ENCODE results near the gene RLF.

DNA sequence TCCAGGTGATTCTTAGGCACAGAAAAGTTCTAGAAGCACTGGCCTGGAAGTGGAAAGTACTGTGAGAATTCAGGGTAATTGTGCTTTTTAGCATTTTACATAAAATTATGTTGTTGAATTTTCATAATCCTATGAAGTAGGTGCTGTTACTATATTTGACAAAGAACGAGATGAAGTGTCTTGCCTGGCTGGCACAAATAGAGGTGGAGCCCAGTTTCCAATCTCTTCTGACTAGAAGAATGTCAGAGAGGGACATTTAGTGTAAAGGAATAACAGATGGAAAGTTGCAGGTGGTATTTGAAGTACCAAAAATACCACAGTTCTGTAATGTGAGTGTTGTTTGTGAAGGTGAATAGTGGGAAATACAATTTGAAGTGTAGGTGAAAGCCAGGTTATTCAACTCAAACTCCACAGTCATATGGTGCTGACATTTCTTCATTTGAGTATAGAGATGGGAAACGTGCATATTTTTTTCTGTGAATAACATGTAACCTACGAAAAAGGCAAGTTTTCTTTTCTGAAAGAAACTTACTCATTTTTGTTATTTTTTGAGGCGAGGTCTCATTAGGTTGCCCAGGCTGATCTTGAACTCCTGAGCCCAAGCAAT, 83.1 kb downstream of the RLF start:
- TF ChIP-seq CTCF (IDR thresholded peaks at IDR 0.05) (no peak), POLR2A (IDR thresholded peaks at IDR 0.05) (no peak)

All from esophagus squamous epithelium (tissue), 4 donors.